IPS-20b (cell line): ENCODE results near the gene P2RX2.

Experiments used
- H3K27ac ChIP-seq: one replicate; pipeline ENCODE4 v1.5.1; 2013; ENCODE audit warnings: low read length
- H3K27me3 ChIP-seq: 2 replicates; pipeline ENCODE4 v1.6.1; 2013; ENCODE audit warnings: mild to moderate bottlenecking, low read length, inconsistent platforms; ENCODE audit not compliant: insufficient read depth
- H3K36me3 ChIP-seq: 2 replicates; pipeline ENCODE4 v1.6.1; 2013; ENCODE audit warnings: low read depth, mild to moderate bottlenecking, inconsistent platforms, low read length, moderate library complexity; ENCODE audit not compliant: insufficient read depth
- H3K4me1 ChIP-seq: 2 replicates; pipeline ENCODE4 v1.6.1; 2013; ENCODE audit warnings: mild to moderate bottlenecking, control low read depth, inconsistent platforms, low read length, moderate library complexity; ENCODE audit not compliant: insufficient read depth
- H3K4me3 ChIP-seq: 2 replicates; pipeline ENCODE4 v1.5.1; 2013; ENCODE audit warnings: mild to moderate bottlenecking, low read length, inconsistent platforms
- H3K9ac ChIP-seq: 2 replicates; pipeline ENCODE4 v1.6.1; 2013; ENCODE audit warnings: low read depth, mild to moderate bottlenecking, inconsistent platforms, low read length, moderate library complexity
- H3K9me3 ChIP-seq: 2 replicates; pipeline ENCODE4 v1.6.1; 2013; ENCODE audit warnings: mild to moderate bottlenecking, low read depth, low read length, inconsistent platforms; ENCODE audit not compliant: insufficient read depth

Gene P2RX2

DNA sequence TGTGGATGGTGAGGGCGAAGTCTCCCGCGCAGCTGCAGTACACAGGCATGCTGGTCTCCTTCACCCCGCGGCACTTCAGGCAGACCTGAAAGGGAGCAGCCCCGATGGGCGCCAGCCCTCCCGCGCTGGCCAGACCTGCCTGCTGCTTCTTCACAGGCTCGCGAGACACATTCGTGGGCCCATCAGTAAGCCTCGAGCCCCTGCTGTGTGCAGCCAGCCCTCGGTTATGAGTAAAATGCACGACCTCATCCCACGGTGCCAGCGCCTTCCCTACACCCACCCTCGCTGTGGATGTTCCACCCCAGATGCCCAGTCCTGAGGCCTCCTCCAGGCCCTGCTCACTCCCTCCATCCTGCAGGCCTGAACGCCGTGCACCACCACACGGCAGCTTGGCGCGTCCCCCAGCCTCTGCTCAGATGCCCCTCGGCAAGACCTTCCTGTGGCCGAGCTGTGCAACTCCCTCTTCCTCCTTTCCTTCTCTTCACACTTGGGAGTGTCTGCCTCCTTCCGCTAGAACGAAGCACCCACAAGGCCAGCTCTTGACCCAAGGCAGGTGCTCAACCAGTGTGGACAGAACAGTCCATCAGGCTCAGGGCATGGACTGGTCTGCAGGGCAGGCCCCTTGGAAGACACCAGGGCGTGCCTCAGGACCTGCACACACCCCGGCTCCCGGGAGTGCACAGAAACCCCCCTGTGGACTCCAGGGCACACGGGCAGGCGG, 6.5 kb downstream of the P2RX2 start:
- Histone ChIP-seq H3K9me3 (no peaks in the 10 kb centered on the region), H3K36me3 (peaks cover 66% of the 10 kb centered on the region)

DNA sequence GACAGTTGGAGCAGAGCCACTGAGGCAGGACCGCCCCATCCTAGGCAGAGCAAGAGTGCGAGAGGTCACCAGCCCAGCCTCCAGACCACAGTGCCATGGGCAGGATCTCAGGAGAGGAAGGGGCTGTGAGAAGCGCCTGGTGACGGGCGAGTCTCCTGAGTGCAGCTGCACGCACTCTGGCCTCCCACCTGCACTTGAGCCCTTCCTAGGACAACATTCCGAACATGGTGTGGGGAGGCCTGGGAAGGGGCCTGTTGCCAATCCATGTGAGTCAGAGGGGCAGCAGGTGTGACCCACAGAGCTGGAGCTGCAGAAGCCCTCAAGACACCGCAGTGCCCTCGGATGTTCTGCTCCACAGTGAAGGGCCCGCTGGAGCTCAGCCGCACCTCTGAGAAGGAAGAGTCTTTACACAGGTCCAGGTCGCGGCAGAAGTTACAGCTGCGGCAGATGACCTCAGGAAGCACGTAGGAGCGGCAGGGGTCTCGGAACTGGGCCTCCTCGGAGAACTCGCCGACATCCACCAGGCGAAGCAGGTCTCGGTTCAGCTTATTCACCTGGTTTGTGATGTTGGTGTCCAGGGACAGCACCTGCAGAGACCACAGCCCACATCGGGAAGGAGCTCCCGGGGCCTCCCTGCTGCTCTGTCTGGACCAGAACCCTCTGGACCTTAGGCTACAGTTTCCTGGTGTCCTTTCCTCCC, 7.3 kb downstream of the P2RX2 start:
- Histone ChIP-seq H3K9ac (no peak overlapping the region), H3K4me1 (no peaks in the 10 kb centered on the region), H3K9me3 (no peaks in the 10 kb centered on the region), H3K27me3 (peaks cover 5% of the 10 kb centered on the region), H3K27ac (no peak overlapping the region), H3K4me3 (no peak overlapping the region), H3K36me3 (peaks cover 74% of the 10 kb centered on the region)

More for the DNA sequence above, 6.5 kb downstream of the P2RX2 start:
- Histone ChIP-seq H3K4me1 (no peaks in the 10 kb centered on the region), H3K27me3 (peaks cover 13% of the 10 kb centered on the region), H3K27ac (no peak overlapping the region), H3K4me3 (no peak overlapping the region), H3K9ac (no peak overlapping the region)

DNA sequence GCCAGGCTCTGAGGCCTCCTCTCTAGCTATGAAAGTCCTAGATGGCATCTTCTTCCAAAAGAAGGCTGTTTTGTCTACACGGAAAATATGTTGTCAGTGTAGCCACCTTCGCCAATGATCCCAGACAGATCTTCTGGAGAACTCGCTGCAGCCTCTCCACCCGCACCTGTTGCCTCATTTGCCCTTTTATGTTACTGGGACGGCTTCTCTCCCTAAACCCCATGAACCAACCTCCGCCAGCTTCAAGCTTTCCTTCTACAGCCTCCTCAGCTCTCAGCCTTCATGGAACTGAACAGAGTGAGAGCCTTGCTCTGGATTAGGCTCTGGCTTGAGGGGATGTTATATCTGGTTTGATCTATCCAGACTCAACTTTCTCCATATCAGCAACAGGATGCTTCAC, 10.8 kb downstream of the P2RX2 start:
- Histone ChIP-seq H3K36me3 (peaks cover 95% of the 10 kb centered on the region), H3K27me3 (no peaks in the 10 kb centered on the region), H3K27ac (no peak overlapping the region), H3K4me3 (no peak overlapping the region), H3K9ac (no peak overlapping the region), H3K4me1 (no peaks in the 10 kb centered on the region), H3K9me3 (no peaks in the 10 kb centered on the region)

DNA sequence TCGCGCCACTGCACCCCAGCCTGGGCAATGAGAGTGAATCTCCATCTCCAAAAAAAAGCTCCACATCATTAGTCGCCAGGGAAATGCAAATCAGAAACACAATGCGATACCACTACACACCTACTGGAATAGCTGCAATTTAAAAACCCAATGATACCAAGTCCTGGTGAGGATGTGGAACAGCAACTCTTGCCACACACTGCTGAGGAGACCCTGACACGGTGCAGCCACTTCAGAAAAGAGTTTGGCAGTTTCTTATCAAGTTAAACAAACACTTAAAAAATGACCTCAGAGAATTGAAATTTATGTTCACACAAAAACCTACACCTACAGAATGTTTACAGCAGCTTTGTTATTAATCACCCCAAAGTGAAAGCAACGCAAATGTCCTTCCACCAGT, 12.1 kb downstream of the P2RX2 start:
- Histone ChIP-seq H3K27ac (no peak overlapping the region), H3K9me3 (no peaks in the 10 kb centered on the region), H3K36me3 (peaks cover 95% of the 10 kb centered on the region), H3K4me1 (no peaks in the 10 kb centered on the region), H3K9ac (no peak overlapping the region), H3K4me3 (no peak overlapping the region), H3K27me3 (no peaks in the 10 kb centered on the region)

DNA sequence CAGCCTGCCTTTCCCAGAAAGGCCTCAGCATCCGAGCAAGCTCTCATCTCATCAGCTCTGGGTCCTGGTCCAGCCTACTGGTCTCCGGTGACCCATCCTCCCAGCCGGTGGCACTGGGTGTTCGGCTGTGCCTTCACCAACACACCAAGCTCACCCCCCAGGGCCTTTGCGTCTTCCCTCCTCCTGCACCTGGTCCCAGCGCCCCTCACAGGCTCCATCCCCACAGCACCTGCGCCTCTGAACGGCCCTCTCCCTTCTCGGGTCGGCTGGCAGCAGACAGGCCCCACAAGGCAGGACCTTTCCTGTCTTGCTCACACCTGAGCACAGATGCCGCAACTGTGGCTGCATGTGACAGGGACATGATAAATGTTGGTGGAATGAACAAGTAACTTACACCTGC, 13.1 kb downstream of the P2RX2 start:
- Histone ChIP-seq H3K27ac (no peak overlapping the region), H3K9me3 (no peaks in the 10 kb centered on the region), H3K27me3 (no peaks in the 10 kb centered on the region), H3K4me3 (no peak overlapping the region), H3K4me1 (no peaks in the 10 kb centered on the region), H3K9ac (no peak overlapping the region), H3K36me3 (peaks cover 95% of the 10 kb centered on the region)

DNA sequence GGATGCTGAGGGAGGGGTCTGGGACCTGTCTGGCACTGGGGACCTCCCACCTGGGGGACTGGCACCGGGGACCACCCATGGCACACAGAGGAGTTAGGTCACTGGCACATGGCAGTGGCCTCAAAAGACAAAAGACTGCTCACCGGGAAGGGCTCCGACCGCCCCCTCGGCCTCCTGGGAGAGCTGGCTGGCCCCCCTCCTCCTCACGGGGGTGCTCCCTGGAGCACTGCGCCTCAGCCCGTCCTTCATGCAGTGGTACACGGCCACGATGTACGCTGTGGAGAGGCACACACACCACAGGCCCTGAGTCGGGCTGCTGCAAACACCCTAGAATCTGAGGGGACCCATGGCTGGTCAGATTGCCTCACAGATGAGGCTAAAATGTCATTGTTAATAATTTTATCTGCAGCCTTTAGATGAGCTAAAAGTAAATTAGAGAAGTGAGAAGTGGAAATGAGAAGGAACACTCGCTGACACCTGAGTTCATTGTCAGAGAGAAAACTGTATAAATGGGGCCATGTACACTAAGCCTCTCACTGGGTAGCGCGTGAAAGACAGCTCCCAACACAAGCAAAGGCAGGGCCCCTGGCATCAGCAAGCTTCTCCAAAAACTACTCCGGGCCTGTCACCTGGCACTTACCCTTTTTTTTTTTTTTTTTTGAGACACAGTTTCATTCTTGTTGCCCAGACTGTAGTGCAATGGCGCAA, 14.1 kb downstream of the P2RX2 start:
- Histone ChIP-seq H3K9me3 (no peaks in the 10 kb centered on the region), H3K27ac (no peak overlapping the region), H3K4me3 (no peak overlapping the region), H3K9ac (no peak overlapping the region), H3K27me3 (no peaks in the 10 kb centered on the region), H3K4me1 (no peaks in the 10 kb centered on the region), H3K36me3 (peaks cover 95% of the 10 kb centered on the region)

DNA sequence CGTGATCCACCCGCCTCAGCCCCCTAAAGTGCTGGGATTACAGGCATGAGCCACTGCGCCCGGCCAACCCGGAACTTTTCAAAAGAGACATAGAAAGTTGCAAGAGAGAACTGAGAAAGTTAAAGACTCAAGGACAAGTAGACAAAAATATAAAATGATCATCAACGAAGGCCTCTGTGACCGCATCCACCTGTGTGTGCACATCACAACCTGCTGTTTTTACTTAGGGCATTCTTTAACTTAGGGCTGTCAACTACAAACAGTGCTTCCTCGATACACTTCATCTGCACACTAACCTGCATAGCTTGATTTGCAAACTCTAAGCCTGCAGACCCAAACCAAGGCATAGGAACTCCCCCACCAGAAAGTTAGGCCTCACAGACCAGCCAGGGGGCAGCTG, 14.8 kb downstream of the P2RX2 start:
- H3K27me3 ChIP-seq, result no peaks in the 10 kb centered on the region
- H3K9ac ChIP-seq, result no peak overlapping the region
- H3K27ac ChIP-seq, result no peak overlapping the region
- H3K4me1 ChIP-seq, result no peaks in the 10 kb centered on the region
- peaks cover 100% of the 10 kb centered on the region for H3K36me3 ChIP-seq
- no peak overlapping the region for H3K4me3 ChIP-seq
- no peaks in the 10 kb centered on the region for H3K9me3 ChIP-seq

DNA sequence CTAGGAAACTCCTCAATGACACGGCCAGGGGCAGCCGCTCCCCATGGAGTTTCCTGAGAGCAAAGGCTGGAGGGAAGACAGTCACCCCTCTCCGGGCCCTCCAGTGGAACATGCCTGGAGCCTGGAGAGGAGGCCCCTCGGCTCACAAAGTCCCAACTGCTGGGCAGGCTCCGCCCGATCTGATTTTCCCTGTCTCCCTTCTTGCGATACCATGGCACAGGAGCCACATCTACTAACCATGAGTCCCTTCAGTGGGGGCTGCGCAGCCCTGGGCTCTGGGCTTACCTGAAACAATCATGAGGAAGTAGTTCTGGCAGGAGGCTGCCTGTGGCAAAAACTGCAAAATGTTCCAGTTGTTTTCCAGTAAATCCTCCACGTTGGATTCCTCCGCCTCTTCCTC, 15.3 kb downstream of the P2RX2 start:
- Histone ChIP-seq H3K27ac (no peak overlapping the region), H3K27me3 (no peaks in the 10 kb centered on the region), H3K4me1 (no peaks in the 10 kb centered on the region), H3K4me3 (no peak overlapping the region), H3K36me3 (peaks cover 100% of the 10 kb centered on the region), H3K9ac (no peak overlapping the region), H3K9me3 (no peaks in the 10 kb centered on the region)

DNA sequence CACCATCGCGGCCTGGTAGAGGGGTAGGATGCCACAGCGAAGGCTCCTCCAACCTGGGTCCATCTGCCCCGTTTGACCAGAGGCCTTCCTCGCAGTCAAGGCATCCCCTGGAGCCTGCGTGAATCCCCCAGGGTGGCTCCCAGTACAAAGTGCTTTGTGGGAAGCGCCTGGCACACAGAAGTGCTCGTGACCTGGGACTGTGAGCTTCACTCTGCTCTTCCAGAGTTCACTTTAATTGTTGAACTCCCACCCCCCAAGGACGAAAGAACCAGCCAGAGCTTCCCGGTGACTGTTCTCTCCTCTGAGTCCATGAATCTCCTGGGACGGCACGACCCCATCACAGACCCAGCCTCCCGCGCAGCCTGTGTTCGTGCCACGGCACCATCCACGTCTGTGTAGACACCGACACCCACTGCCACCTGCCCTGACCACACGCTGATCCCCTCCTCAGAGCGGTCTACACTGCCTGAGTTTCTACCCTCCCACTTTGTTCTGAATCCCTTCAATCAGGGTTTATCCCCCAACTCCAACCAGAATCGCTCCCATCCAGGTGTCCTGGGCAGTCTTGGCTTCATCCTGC, 15.9 kb downstream of the P2RX2 start:
- no peak overlapping the region for H3K9ac ChIP-seq
- H3K27ac ChIP-seq, result no peak overlapping the region
- no peaks in the 10 kb centered on the region for H3K27me3 ChIP-seq
- H3K9me3 ChIP-seq, result no peaks in the 10 kb centered on the region
- H3K4me3 ChIP-seq, result no peak overlapping the region
- H3K36me3 ChIP-seq, result peaks cover 100% of the 10 kb centered on the region
- H3K4me1 ChIP-seq, result no peaks in the 10 kb centered on the region

DNA sequence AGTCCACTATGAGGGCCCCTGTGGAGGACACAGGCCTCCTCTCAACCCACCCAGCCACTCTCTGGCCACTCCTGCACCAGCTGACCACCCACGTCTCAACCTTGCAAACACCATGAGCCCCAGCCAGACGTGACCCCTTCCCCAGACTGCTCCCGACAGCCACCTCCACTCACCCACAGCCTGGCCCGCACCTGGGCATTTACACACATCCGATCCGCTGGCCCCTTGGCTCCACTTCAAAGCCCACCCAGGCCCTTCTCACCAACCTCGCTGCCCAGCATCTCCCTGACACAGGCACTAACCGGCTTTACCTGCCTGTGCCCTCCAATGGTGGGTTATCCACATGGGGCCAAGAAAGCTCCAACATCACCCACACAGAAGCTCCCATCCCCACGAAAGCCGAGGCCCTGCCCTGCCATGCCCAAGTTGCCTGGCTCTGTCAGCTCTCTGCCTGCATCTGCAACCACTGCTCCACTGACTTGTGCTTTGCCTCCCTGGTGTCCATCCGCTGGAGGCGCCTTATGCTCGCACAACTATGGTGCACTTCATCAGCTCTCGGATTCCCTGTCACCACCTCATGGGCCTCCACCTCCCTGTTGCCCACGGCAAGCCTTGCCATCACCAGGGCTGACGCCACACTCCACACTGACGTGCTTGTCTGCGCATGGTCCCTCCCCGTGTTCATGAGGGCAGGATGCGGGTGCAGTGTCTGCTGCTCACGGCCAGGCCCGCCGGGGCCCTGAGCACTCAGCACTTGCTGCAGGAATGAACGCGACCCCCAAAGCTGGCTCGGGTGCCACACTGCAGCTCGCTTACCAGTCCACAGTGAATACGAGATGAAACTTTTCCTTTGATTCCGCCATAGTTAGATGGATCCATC, 16.7 kb downstream of the P2RX2 start:
- Histone ChIP-seq H3K36me3 (peaks cover 98% of the 10 kb centered on the region), H3K9ac (no peak overlapping the region), H3K4me3 (no peak overlapping the region), H3K4me1 (no peaks in the 10 kb centered on the region), H3K27ac (no peak overlapping the region), H3K27me3 (no peaks in the 10 kb centered on the region), H3K9me3 (no peaks in the 10 kb centered on the region)

DNA sequence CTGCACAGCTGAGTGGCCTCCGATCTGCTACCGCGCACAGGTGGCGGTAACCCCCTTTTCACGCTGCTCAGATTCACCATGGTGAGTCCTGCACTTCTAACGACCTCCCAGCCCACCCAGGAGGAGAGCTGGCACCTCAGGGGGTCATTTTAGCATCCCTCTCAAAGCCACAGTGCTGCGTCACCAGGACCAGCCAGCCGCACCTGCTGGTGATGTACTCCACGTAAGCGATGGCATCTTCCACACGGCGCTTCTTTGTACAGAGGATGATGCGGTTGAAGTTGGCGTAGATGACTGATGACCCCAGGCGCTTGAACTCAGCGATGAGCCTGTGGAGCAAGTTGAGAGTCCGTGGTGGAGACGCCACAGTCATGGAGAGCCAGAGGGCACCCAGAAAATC, 19.2 kb downstream of the P2RX2 start:
- H3K27ac ChIP-seq, result no peak overlapping the region
- no peak overlapping the region for H3K9ac ChIP-seq
- peaks cover 98% of the 10 kb centered on the region for H3K36me3 ChIP-seq
- no peaks in the 10 kb centered on the region for H3K27me3 ChIP-seq
- no peak overlapping the region for H3K4me3 ChIP-seq
- H3K9me3 ChIP-seq, result no peaks in the 10 kb centered on the region
- H3K4me1 ChIP-seq, result no peaks in the 10 kb centered on the region
